NB4 (cell line): ENCODE results near the gene TSPAN5.

Experiments used
- DNase-seq: peaks from one replicate; pipeline ENCODE4 v3.0.0; 2010; ENCODE audit warnings: low read depth
- H3K4me3 ChIP-seq: one replicate; pipeline ENCODE4 v1.5.1; 2011; ENCODE audit warnings: mild to moderate bottlenecking, low read depth, low read length, moderate library complexity
- CTCF ChIP-seq: IDR thresholded peaks from one replicate; pipeline ENCODE4 v1.5.1; 2012; ENCODE audit warnings: low read depth, low read length
- MAX ChIP-seq: IDR thresholded peaks from 2 replicates; pipeline ENCODE4 v1.6.1; 2011; ENCODE audit warnings: low read depth, low read length
- MYC ChIP-seq: IDR thresholded peaks from 2 replicates; pipeline ENCODE4 v1.6.1; 2011; ENCODE audit warnings: low read depth, low read length
- POLR2A ChIP-seq: IDR thresholded peaks from 2 replicates; pipeline ENCODE4 v1.6.1; 2011; ENCODE audit warnings: mild to moderate bottlenecking; ENCODE audit not compliant: insufficient read length; ENCODE audit errors: extremely low read depth

TSPAN5 gene

GRCh38 chr4:98625399-98625798 lies 33.0 kb downstream of the TSPAN5 start:
- TF ChIP-seq POLR2A, result no peak
- TF ChIP-seq CTCF, result no peak
- no peak for TF ChIP-seq MAX
- no peak for TF ChIP-seq MYC
- no peak for DNase-seq
- H3K4me3 ChIP-seq, result no peak overlapping the region

GRCh38 chr4:98624642-98625041 lies 33.8 kb downstream of the TSPAN5 start:
- no peak for TF ChIP-seq CTCF
- TF ChIP-seq MYC, result no peak
- no peak for TF ChIP-seq MAX
- no peak overlapping the region for H3K4me3 ChIP-seq

GRCh38 chr4:98624144-98624543 lies 34.3 kb downstream of the TSPAN5 start:
- no peak overlapping the region for H3K4me3 ChIP-seq
- DNase-seq, result no peak
- TF ChIP-seq MYC, result no peak
- no peak for TF ChIP-seq POLR2A
- no peak for TF ChIP-seq MAX
- TF ChIP-seq CTCF, result no peak

More at GRCh38 chr4:98624642-98625041, 33.8 kb downstream of the TSPAN5 start:
- DNase-seq, result no peak

- TF ChIP-seq MAX (no peak), POLR2A (no peak), MYC (no peak), CTCF (no peak)
- no peak overlapping the region for H3K4me3 ChIP-seq
- no peak for DNase-seq
Measured at GRCh38 chr4:98623126-98623802, 35.1 kb downstream of the TSPAN5 start.

GRCh38 chr4:98620087-98620784 lies 38.2 kb downstream of the TSPAN5 start:
- TF ChIP-seq MYC (no peak), POLR2A (no peak), CTCF (no peak), MAX (no peak)
- H3K4me3 ChIP-seq, result no peak overlapping the region
- DNase-seq, result no peak
